ENCODE results near the gene ZNF516.
"Not testable (repeated sequence)": the region's sequence is repeated elsewhere in the genome, so short reads cannot be mapped to it uniquely, and the experiment has no call there.

Gene ZNF516

DNA sequence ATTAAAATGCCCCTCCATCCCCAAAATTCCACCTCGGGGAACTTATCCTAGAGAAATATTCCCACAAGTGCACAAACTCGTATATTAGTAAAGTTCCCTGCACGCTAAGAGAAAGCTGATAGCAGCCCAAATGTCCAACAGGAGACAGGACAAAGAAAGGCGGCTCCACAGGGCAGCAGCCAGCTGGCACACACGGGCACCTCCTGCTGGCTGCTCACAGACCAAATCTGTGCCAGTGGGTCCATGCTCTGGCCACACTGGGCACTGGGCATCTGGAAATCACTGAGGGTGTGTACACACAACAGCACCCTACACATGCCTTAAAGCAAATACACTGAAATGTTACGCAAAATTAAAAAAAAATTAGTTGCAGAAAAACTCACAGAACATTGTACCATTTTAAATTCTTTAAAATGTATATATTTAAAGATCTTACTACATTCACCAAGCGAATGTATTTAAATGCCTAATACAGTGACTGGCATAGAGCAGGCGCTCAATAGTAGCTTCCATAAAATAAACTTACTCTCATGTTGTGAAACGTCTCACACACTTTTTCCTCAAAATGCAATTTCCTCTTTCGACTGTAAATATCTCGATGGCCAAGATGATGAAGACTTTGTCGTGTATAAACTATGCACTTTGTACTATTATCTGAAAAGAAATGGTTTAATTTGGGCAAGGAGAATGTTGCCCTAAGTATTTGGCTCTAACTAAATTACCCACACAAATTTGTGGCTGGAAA is 19.4 kb downstream of the ZNF516 start:
- no peak overlapping the region for H3K27ac ChIP-seq (ENCODE audit: low read depth, low read length, poor library complexity, severe bottlenecking)

DNA sequence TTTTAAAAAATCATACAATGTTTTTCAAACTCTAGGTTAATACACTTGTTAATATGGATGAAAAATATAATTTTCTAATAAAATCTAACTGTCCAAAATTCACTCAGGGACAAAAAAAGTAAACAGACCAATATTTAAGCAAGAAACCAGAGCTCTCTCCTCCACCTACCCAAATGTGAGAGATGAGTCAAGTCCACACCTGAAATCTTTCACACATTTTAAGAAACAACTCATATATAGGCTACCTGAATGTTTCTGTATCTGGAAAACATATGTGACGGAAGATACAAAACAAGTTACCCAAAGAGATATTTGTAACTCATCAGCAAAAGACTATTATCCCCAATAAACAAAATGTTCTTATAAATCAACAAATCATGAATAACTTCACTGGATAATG is 20.2 kb downstream of the ZNF516 start:
- Histone ChIP-seq H3K9me2 (ENCODE audit: low read depth, low read length) (no peaks in the 10 kb centered on the region), H4K20me1 (ENCODE audit: insufficient read depth, low read length) (no peaks in the 10 kb centered on the region), H2AFZ (ENCODE audit: low read length) (no peak overlapping the region), H3K79me2 (ENCODE audit: insufficient read depth, low read length) (peaks cover 15% of the 10 kb centered on the region), H3F3A (ENCODE audit: insufficient read depth, low read length) (no peaks in the 10 kb centered on the region; the same call in 1 of the 2 replicates), H3K4me2 (ENCODE audit: low read length) (no peak overlapping the region), H3K4me1 (ENCODE audit: insufficient read depth, low read length, severe bottlenecking) (peaks cover 21% of the 10 kb centered on the region), H3K27ac (ENCODE audit: low read depth, low read length, poor library complexity, severe bottlenecking) (no peak overlapping the region), H3K36me3 (ENCODE audit: insufficient read depth, low read length) (no peaks in the 10 kb centered on the region), H3K9me3 (ENCODE audit: low read length) (no peaks in the 10 kb centered on the region), H3K9ac (ENCODE audit: low read length) (no peak overlapping the region), H3K27me3 (ENCODE audit: insufficient read depth, low read length) (no peaks in the 10 kb centered on the region), H3K4me3 (ENCODE audit: low read depth, low read length, poor library complexity, severe bottlenecking) (no peak overlapping the region)
- TF ChIP-seq, protein P1, sequence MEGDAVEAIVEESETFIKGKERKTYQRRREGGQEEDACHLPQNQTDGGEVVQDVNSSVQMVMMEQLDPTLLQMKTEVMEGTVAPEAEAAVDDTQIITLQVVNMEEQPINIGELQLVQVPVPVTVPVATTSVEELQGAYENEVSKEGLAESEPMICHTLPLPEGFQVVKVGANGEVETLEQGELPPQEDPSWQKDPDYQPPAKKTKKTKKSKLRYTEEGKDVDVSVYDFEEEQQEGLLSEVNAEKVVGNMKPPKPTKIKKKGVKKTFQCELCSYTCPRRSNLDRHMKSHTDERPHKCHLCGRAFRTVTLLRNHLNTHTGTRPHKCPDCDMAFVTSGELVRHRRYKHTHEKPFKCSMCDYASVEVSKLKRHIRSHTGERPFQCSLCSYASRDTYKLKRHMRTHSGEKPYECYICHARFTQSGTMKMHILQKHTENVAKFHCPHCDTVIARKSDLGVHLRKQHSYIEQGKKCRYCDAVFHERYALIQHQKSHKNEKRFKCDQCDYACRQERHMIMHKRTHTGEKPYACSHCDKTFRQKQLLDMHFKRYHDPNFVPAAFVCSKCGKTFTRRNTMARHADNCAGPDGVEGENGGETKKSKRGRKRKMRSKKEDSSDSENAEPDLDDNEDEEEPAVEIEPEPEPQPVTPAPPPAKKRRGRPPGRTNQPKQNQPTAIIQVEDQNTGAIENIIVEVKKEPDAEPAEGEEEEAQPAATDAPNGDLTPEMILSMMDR (IDR thresholded peaks at IDR 0.05; ENCODE audit: low read length): no peak

More for the DNA sequence above, 19.4 kb downstream of the ZNF516 start:
- no peak for TF ChIP-seq EZH2 (IDR thresholded peaks at IDR 0.05; ENCODE audit: borderline replicate concordance, low read length)
- TF ChIP-seq, protein P1 (IDR thresholded peaks at IDR 0.05; ENCODE audit: low read length): peak; percentile 21; the same call in 1 of the 2 replicates
- Histone ChIP-seq H3K4me1 (ENCODE audit: insufficient read depth, low read length, severe bottlenecking) (peaks cover 21% of the 10 kb centered on the region), H3K4me3 (ENCODE audit: low read depth, low read length, poor library complexity, severe bottlenecking) (no peak overlapping the region), H3K36me3 (ENCODE audit: insufficient read depth, low read length) (no peaks in the 10 kb centered on the region), H3K9ac (ENCODE audit: low read length) (no peak overlapping the region), H3F3A (ENCODE audit: insufficient read depth, low read length) (no peaks in the 10 kb centered on the region; the same call in 1 of the 2 replicates), H3K9me3 (ENCODE audit: low read length) (no peaks in the 10 kb centered on the region), H3K79me2 (ENCODE audit: insufficient read depth, low read length) (peaks cover 15% of the 10 kb centered on the region), H3K9me2 (ENCODE audit: low read depth, low read length) (no peaks in the 10 kb centered on the region), H2AFZ (ENCODE audit: low read length) (no peak overlapping the region), H3K27me3 (ENCODE audit: insufficient read depth, low read length) (no peaks in the 10 kb centered on the region), H4K20me1 (ENCODE audit: insufficient read depth, low read length) (no peaks in the 10 kb centered on the region), H3K4me2 (ENCODE audit: low read length) (no peak overlapping the region)

DNA sequence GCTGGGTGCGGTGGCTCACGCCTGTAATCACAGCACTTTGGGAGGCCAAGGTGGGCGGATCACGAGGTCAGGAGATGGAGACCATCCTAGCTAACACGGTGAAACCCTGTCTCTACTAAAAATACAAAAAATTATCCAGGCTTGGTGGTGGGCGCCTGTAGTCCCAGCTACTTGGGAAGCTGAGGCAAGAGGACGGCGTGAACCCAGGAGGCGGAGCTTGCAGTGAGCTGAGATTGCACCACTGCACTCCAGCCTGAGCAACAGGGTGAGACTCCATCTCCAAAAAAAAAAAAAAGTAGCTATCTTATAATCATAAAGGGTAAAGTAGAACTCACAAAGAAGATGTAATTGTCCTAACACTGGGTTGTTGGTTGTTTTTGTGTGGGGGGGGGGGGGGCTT is 21.5 kb downstream of the ZNF516 start:
- not testable (repeated sequence) for H3K36me3 ChIP-seq (ENCODE audit: insufficient read depth, low read length); H2AFZ ChIP-seq (ENCODE audit: low read length); H4K20me1 ChIP-seq (ENCODE audit: insufficient read depth, low read length); H3F3A ChIP-seq (ENCODE audit: insufficient read depth, low read length); H3K27ac ChIP-seq (ENCODE audit: low read depth, low read length, poor library complexity, severe bottlenecking); H3K9me3 ChIP-seq (ENCODE audit: low read length); H3K4me2 ChIP-seq (ENCODE audit: low read length); H3K27me3 ChIP-seq (ENCODE audit: insufficient read depth, low read length); H3K9ac ChIP-seq (ENCODE audit: low read length); H3K4me3 ChIP-seq (ENCODE audit: low read depth, low read length, poor library complexity, severe bottlenecking); H3K9me2 ChIP-seq (ENCODE audit: low read depth, low read length)
- Histone ChIP-seq H3K79me2 (ENCODE audit: insufficient read depth, low read length) (peaks cover 15% of the 10 kb centered on the region), H3K4me1 (ENCODE audit: insufficient read depth, low read length, severe bottlenecking) (peaks cover 21% of the 10 kb centered on the region)

GRCh38 chr18:76472829-76473228 is 22.2 kb downstream of the ZNF516 start:
- no peak overlapping the region for H3K27ac ChIP-seq (ENCODE audit: low read depth, low read length, poor library complexity, severe bottlenecking)
- H3K9me3 ChIP-seq (ENCODE audit: low read length): no peaks in the 10 kb centered on the region
- H2AFZ ChIP-seq (ENCODE audit: low read length): no peak overlapping the region
- no peak overlapping the region for H3K4me3 ChIP-seq (ENCODE audit: low read depth, low read length, poor library complexity, severe bottlenecking)
- H3F3A ChIP-seq (ENCODE audit: insufficient read depth, low read length): no peaks in the 10 kb centered on the region; the same call in 1 of the 2 replicates
- H3K27me3 ChIP-seq (ENCODE audit: insufficient read depth, low read length): no peaks in the 10 kb centered on the region
- H4K20me1 ChIP-seq (ENCODE audit: insufficient read depth, low read length): no peaks in the 10 kb centered on the region
- no peak for TF ChIP-seq EZH2 (IDR thresholded peaks at IDR 0.05; ENCODE audit: borderline replicate concordance, low read length)
- TF ChIP-seq, protein P1 (IDR thresholded peaks at IDR 0.05; ENCODE audit: low read length): no peak
- H3K36me3 ChIP-seq (ENCODE audit: insufficient read depth, low read length): no peaks in the 10 kb centered on the region
- H3K79me2 ChIP-seq (ENCODE audit: insufficient read depth, low read length): peaks cover 15% of the 10 kb centered on the region
- peaks cover 24% of the 10 kb centered on the region for H3K4me1 ChIP-seq (ENCODE audit: insufficient read depth, low read length, severe bottlenecking)
- H3K9ac ChIP-seq (ENCODE audit: low read length): no peak overlapping the region
- H3K4me2 ChIP-seq (ENCODE audit: low read length): no peak overlapping the region
- no peaks in the 10 kb centered on the region for H3K9me2 ChIP-seq (ENCODE audit: low read depth, low read length)

Data from OCI-LY1 (cell line).